ENCODE results near the gene GFY. TPM values are rescaled to one million over a fixed set of nuclear protein-coding genes. Genes with fewer than 3 reads are reported as not detected.

GFY gene
- total and polyA plus RNA-seq, 2 donors from 2014 or later = not detected

DNA sequence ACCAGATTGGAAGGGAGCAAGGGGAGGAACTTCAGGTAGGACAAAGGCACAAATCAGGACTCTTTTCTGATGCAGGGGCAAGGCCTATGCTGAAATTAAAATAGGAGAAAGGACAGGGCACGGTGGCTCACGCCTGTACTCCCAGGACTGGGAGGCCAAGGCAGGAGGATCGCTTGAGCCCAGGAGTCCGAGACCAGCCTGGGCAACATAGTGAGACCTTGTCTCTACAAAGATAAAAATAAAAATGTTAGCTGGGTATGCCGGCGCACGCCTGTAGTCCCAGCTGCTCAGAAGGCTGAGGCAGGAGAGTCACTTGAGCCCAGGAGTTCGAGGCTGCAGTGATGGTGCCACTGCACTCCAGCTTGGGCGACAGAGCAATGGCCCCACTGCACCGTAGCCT lies 10.5 kb downstream of the GFY start:
- intact Hi-C loops (cut with DNase I) = loop anchor here (10.0 kb wide), 1 partner anchor 211 kb away; no protein-coding TSS in a partner anchor
- no peak for FAIRE-seq
- H3K9me3 ChIP-seq (ENCODE audit: control insufficient read depth in 2 of 3, insufficient read depth in 1 of 3, low read length in 3 of 3) = no peaks in the 10 kb centered on the region
- TF ChIP-seq, protein P1, sequence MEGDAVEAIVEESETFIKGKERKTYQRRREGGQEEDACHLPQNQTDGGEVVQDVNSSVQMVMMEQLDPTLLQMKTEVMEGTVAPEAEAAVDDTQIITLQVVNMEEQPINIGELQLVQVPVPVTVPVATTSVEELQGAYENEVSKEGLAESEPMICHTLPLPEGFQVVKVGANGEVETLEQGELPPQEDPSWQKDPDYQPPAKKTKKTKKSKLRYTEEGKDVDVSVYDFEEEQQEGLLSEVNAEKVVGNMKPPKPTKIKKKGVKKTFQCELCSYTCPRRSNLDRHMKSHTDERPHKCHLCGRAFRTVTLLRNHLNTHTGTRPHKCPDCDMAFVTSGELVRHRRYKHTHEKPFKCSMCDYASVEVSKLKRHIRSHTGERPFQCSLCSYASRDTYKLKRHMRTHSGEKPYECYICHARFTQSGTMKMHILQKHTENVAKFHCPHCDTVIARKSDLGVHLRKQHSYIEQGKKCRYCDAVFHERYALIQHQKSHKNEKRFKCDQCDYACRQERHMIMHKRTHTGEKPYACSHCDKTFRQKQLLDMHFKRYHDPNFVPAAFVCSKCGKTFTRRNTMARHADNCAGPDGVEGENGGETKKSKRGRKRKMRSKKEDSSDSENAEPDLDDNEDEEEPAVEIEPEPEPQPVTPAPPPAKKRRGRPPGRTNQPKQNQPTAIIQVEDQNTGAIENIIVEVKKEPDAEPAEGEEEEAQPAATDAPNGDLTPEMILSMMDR (IDR thresholded peaks at IDR 0.05; ENCODE audit: borderline replicate concordance, extremely low read depth, insufficient read depth) = no peak
- no peak overlapping the region for H3K27ac ChIP-seq (ENCODE audit: low read depth in 2 of 2, low read length in 2 of 2)
- H3K4me1 ChIP-seq (ENCODE audit: control insufficient read depth in 2 of 3, insufficient read depth in 2 of 3, low read depth in 1 of 3, low read length in 3 of 3) = no peaks in the 10 kb centered on the region
- H3K4me3 ChIP-seq (ENCODE audit: low read length in 3 of 3) = no peak overlapping the region
- no peak for DNase-seq
- H3K9ac ChIP-seq (ENCODE audit: low read length in 3 of 3) = no peak overlapping the region
- peaks cover 69% of the 10 kb centered on the region for H3K27me3 ChIP-seq (ENCODE audit: control insufficient read depth, insufficient read depth, low read length)
- no peaks in the 10 kb centered on the region for H3K36me3 ChIP-seq (ENCODE audit: control insufficient read depth in 2 of 3, insufficient read depth in 3 of 3, low read length in 3 of 3)

DNA sequence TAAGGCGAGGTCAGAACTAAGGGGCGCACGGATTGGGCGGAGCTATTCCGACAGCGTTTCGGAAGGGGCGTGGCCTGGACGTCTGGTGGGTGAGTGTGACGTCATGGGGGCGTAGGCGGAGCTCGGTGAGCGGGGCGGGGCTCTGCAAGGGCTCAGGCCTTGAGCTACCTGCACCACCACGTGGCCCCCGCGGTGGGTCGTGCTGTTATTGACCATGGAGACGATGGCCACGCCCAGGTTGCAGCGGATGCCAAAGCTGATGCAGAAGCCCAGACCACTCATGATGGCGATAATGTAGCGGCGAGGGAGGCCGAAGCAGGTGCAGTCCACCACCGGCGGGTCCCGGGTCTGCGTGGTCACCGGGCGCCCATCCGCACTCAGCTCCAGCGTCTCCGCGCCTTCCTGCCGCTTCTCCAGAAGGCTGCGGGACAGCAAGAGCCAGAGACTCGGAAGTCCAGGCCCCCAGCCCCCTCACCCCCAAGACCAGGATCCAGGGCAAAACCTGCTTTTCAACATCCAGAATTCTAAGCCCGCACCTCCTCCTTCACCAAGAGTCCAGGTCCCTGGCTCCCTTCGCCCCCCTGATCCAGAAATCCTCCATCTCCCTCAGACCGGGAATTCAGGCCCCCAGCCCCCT lies 11.3 kb downstream of the GFY start:
- Histone ChIP-seq H3K27me3 (ENCODE audit: control insufficient read depth, insufficient read depth, low read length) (peaks cover 64% of the 10 kb centered on the region), H3K4me1 (ENCODE audit: control insufficient read depth in 2 of 3, insufficient read depth in 2 of 3, low read depth in 1 of 3, low read length in 3 of 3) (no peaks in the 10 kb centered on the region), H3K36me3 (ENCODE audit: control insufficient read depth in 2 of 3, insufficient read depth in 3 of 3, low read length in 3 of 3) (no peaks in the 10 kb centered on the region), H3K27ac (ENCODE audit: low read depth in 2 of 2, low read length in 2 of 2) (no peak overlapping the region), H3K4me3 (ENCODE audit: low read length in 3 of 3) (no peak overlapping the region), H3K9me3 (ENCODE audit: control insufficient read depth in 2 of 3, insufficient read depth in 1 of 3, low read length in 3 of 3) (no peaks in the 10 kb centered on the region), H3K9ac (ENCODE audit: low read length in 3 of 3) (no peak overlapping the region)
- TF ChIP-seq, protein P1 (IDR thresholded peaks at IDR 0.05; ENCODE audit: borderline replicate concordance, extremely low read depth, insufficient read depth) = no peak
- no peak for FAIRE-seq
- peak in 3 of 5 donors; percentile 47 to 79 (median 60) for DNase-seq
- intact Hi-C loops (cut with DNase I) = loop anchor here (10.0 kb wide), 1 partner anchor 212 kb away; no protein-coding TSS in a partner anchor

DNA sequence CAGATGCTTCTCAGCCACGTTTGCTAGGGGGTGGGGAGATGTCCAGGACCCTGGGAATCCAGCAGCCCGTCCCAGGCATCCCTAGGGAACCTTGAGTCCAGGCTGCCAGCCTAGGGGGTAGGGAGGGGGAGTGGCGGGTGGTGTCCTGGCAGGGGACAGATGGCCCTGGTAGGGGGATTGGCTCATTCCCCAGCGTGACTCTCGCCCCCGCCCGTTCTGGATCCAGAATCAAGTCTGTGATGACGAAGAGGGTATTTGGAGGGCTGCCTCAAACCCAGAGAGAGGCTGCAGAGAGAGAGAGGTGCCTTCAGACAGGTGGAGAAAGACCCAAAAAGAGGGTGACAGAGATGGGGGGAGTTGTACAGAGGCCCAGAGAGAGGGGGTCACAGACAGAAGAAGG lies 12.0 kb downstream of the GFY start:
- H3K27me3 ChIP-seq (ENCODE audit: control insufficient read depth, insufficient read depth, low read length) = peaks cover 63% of the 10 kb centered on the region
- no peak overlapping the region for H3K9ac ChIP-seq (ENCODE audit: low read length in 3 of 3)
- no peak overlapping the region for H3K4me3 ChIP-seq (ENCODE audit: low read length in 3 of 3)
- no peak overlapping the region for H3K27ac ChIP-seq (ENCODE audit: low read depth in 2 of 2, low read length in 2 of 2)
- no peaks in the 10 kb centered on the region for H3K36me3 ChIP-seq (ENCODE audit: control insufficient read depth in 2 of 3, insufficient read depth in 3 of 3, low read length in 3 of 3)
- H3K9me3 ChIP-seq (ENCODE audit: control insufficient read depth in 2 of 3, insufficient read depth in 1 of 3, low read length in 3 of 3) = no peaks in the 10 kb centered on the region
- TF ChIP-seq, protein P1 (IDR thresholded peaks at IDR 0.05; ENCODE audit: borderline replicate concordance, extremely low read depth, insufficient read depth) = no peak
- DNase-seq (no peak), FAIRE-seq (no peak)
- no peaks in the 10 kb centered on the region for H3K4me1 ChIP-seq (ENCODE audit: control insufficient read depth in 2 of 3, insufficient read depth in 2 of 3, low read depth in 1 of 3, low read length in 3 of 3)
- intact Hi-C loops (cut with DNase I) = loop anchor here (10.0 kb wide), 1 partner anchor 212 kb away; no protein-coding TSS in a partner anchor

All from kidney (tissue), 14 donors.